KOPT-K1 (cell line): ENCODE data around the gene NFE2L2.
"Not testable (repeated sequence)": the region's sequence is repeated elsewhere in the genome, so short reads cannot be mapped to it uniquely, and the experiment has no call there.

Experiments used
- H3K27ac ChIP-seq: fragments of 200-600 bp; sonication (generic); 2 replicates; pipeline ENCODE4 v1.5.1; 2016; ENCODE audit warnings: antibody characterized with exemption, mild to moderate bottlenecking, low read depth, low read length; ENCODE audit not compliant: poor library complexity, severe bottlenecking
- H3K36me3 ChIP-seq: fragments of 200-600 bp; sonication (generic); 2 replicates; pipeline ENCODE4 v1.5.1; 2017; ENCODE audit warnings: antibody characterized with exemption, mild to moderate bottlenecking, low read length, moderate library complexity; ENCODE audit not compliant: insufficient read depth
- H3K9me3 ChIP-seq: fragments of 200-600 bp; sonication (generic); 2 replicates; pipeline ENCODE4 v1.5.1; 2017; ENCODE audit warnings: antibody characterized with exemption, low read length, mild to moderate bottlenecking; ENCODE audit not compliant: insufficient read depth, poor library complexity, severe bottlenecking

NFE2L2 gene

GRCh38 chr2:177255227-177255601, 9.3 kb downstream of the NFE2L2 start:
- H3K9me3 ChIP-seq: peaks cover 4% of the 10 kb centered on the region
- no peak overlapping the region for H3K27ac ChIP-seq
- peaks cover 44% of the 10 kb centered on the region; the same call in 1 of the 2 replicates for H3K36me3 ChIP-seq

DNA sequence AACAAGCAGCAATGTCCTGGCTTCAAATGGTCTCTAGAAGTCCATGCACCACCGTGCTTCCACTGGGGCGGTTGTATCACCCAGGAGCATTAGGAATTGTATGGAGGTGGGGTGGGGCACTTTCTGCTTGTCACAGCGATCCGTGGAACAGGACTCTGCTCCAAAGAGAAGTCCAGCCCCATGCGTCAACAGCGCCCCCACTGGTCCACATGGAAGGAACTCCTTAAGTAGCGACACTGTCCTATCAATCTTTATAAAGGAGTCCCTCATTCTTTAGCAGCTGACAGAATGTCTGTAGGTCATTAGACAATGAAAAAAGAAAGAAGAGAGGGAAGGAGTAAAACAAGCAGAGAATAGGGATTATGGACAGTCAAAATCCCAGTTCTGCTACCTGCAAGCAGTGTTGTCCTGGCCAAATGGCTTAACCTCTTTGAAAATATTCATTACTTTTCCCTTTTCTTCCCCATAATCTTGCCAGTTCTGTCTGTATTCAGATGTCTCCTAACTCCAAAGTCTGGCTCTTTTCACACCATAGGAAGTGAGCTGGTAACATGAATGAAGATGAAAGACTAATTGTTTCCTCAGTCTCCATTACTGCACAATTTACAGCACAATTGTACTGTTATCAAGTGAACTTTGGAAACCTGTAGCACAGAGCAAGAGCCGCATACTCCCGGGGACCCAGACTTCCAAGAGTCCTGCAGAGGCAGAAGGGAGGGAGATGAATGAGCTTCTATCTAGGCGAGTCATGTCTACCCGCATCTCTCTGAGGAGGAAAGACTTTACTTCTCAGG, 9.9 kb downstream of the NFE2L2 start:
- H3K36me3 ChIP-seq: peaks cover 44% of the 10 kb centered on the region; the same call in 1 of the 2 replicates
- H3K27ac ChIP-seq: no peak overlapping the region
- H3K9me3 ChIP-seq: peaks cover 4% of the 10 kb centered on the region

DNA sequence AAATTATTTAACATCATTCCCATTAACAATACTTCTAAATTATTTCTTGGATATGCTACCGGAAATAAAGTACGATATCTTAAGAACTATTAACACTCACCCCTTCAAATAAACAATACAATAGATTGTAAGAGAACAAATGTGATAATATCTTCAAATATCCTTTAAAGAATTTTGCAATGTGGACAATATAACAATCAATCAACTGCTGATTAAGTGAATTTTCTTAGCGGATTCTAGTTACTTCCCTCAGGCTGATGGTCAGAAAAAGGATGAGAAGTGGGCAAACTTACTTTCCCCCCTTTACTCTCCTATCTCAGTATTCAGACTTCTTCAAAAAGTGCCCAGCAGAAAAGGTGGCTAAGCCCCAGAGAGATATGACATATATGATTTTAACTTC, 10.8 kb downstream of the NFE2L2 start:
- Histone ChIP-seq H3K27ac (no peak overlapping the region), H3K9me3 (peaks cover 4% of the 10 kb centered on the region), H3K36me3 (peaks cover 41% of the 10 kb centered on the region; the same call in 1 of the 2 replicates)

GRCh38 chr2:177252808-177253531, 11.6 kb downstream of the NFE2L2 start:
- Histone ChIP-seq H3K27ac (no peak overlapping the region), H3K36me3 (peaks cover 40% of the 10 kb centered on the region; the same call in 1 of the 2 replicates), H3K9me3 (peaks cover under 1% of the 10 kb centered on the region)

DNA sequence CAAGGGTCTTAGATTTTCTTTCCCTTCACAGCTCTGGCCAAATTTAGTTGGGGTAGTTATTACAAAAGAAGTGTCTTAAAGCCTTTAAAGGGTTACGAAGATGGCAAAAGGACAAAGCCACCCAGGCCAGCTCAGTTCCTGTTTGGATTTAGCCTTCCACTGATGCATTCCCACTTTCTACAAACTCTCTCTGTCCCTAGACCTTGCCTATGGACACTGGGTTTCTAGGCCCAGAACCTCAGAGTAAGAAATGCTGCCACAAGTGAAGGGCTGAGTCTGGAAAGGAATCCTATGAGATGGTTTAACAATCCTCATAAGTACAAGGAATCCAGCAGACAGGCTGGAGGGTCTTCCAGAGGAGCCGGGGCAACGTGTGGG, 13.4 kb downstream of the NFE2L2 start:
- Histone ChIP-seq H3K9me3 (no peaks in the 10 kb centered on the region), H3K27ac (no peak overlapping the region), H3K36me3 (peaks cover 36% of the 10 kb centered on the region; the same call in 1 of the 2 replicates)

- peaks cover 33% of the 10 kb centered on the region; the same call in 1 of the 2 replicates for H3K36me3 ChIP-seq
- no peak overlapping the region for H3K27ac ChIP-seq
- no peaks in the 10 kb centered on the region for H3K9me3 ChIP-seq
These were observed 14.1 kb downstream of the NFE2L2 start for GRCh38 chr2:177250461-177250860.

DNA sequence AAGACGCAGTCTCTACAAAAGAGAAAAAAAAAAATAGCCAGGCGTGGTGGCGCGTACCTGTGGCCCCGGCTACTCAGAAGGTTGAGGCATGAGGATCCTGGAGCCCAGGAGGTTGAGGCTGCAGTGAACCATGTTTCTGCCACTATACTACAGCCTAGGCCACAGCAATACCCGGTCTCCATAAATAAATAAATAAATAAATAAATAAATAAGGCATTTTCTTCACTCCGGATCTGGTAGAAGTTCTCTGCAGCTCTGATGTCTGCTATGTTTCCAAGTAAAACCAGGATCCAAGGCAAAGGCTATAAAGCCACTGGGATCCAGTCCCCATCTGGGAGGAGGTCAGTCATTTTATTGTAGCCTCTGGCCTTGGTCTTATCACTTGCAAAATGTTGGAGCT, 15.5 kb downstream of the NFE2L2 start:
- H3K27ac ChIP-seq: no peak overlapping the region
- H3K9me3 ChIP-seq: no peaks in the 10 kb centered on the region
- H3K36me3 ChIP-seq: peaks cover 19% of the 10 kb centered on the region; the same call in 1 of the 2 replicates

GRCh38 chr2:177247693-177248262, 16.7 kb downstream of the NFE2L2 start:
- Histone ChIP-seq H3K27ac (no peak overlapping the region), H3K36me3 (peaks cover 8% of the 10 kb centered on the region; the same call in 1 of the 2 replicates), H3K9me3 (no peaks in the 10 kb centered on the region)

DNA sequence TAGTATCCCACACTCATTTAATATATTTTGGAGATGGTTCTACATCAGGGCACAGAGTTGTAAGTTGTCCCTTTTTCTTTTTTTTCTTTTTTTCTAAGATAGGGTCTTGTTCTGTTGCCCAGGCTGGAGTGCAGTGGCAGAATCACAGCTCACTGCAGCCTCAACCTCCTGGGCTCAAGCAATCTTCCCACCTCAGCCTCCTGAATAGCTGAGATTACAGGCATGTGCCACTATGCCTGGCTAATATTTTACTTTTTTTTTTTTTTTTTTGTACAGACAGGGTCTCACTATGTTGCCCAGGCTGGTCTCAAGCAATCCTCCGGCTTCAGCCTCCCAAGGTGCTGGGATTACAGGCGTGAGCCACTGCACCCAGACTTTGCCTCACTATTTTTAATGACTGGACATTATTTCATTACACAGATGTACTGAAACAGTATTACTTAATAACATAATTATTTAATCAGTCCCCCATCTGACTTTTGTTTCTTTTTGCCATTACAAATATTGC, 17.9 kb downstream of the NFE2L2 start:
- H3K36me3 ChIP-seq, H3K27ac ChIP-seq, H3K9me3 ChIP-seq: not testable (repeated sequence)

DNA sequence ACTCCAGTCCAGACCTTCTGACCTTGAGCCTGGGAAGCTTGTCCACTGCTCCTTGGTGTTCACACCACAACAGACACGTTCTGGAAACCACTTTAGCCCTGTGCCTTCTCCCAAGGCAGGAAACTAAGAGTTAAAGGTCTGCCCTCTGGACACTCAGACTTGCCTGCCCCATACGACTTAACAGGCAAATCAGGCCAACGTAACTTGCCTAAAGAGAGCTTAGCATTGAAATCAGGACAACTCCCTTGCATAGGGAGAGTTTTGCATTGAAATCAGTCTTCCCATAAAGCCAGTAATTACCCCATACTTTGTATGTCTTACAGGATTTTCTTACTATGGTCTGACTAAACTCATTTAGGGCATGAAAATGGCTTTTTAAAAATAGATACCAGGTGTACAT, 18.5 kb downstream of the NFE2L2 start:
- Histone ChIP-seq H3K36me3 (peaks cover 6% of the 10 kb centered on the region; the same call in 1 of the 2 replicates), H3K9me3 (no peaks in the 10 kb centered on the region), H3K27ac (no peak overlapping the region)

- Histone ChIP-seq H3K36me3 (peaks cover 6% of the 10 kb centered on the region; the same call in 1 of the 2 replicates), H3K9me3 (no peaks in the 10 kb centered on the region), H3K27ac (no peak overlapping the region)
These were observed 19.5 kb downstream of the NFE2L2 start for GRCh38 chr2:177245010-177245422.

DNA sequence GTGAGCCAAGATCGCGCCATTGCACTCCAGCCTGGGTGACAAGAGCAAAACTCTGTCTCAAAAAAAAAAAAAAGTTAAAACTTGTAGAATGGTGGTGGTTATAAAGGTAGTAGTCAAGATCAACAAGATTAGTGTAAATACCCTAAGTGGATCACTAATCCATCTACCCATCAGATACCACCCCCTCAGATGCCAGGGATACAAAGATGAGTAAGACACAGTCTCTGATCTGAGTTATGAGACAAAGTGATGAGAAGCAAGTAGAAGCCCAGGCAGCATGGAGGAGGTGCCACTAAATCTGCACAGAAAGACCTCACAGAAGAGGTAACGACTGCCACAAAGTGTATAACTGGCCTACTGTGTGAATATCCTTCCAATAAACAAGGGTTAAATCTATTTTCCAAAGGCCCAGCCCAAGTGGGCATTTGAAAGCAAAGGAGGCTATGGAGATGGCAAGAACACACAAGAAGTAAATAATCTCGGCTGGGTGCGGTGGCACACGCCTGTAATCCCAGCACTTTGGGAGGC, 20.2 kb downstream of the NFE2L2 start:
- peaks cover 6% of the 10 kb centered on the region; the same call in 1 of the 2 replicates for H3K36me3 ChIP-seq
- H3K9me3 ChIP-seq: no peaks in the 10 kb centered on the region
- no peak overlapping the region for H3K27ac ChIP-seq

- no peaks in the 10 kb centered on the region for H3K9me3 ChIP-seq
- no peak overlapping the region for H3K27ac ChIP-seq
- peaks cover under 1% of the 10 kb centered on the region; the same call in 1 of the 2 replicates for H3K36me3 ChIP-seq
These were observed 21.1 kb downstream of the NFE2L2 start for GRCh38 chr2:177243476-177243875.

DNA sequence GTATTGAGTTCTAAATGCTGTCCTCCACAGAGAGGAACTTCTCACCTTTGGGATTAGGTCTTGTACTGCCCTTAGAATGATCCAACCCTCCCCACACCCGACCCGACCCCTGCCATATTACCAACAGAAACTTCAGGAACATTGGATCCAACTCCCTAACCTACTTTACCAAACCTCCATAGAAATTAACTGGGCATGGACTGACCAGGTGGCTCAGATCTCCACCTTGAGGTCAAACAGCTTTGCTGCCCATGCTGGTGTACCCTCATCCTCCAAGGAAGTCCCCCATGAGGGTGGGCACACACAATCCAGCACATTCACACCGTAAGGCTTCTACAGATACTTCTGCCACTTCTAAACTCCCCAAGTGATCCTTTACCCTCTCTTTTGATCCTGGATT, 21.5 kb downstream of the NFE2L2 start:
- Histone ChIP-seq H3K27ac (no peak overlapping the region), H3K36me3 (no peaks in the 10 kb centered on the region; the same call in 1 of the 2 replicates), H3K9me3 (no peaks in the 10 kb centered on the region)
